B cell (primary cell): ENCODE measurements around the gene RAC3.

Experiments
- EZH2 ChIP-seq: IDR thresholded peaks from 2 replicates; pipeline ENCODE4 v1.6.1; 2012; ENCODE audit warnings: borderline replicate concordance, low read depth, mild to moderate bottlenecking, moderate library complexity, low read length; ENCODE audit not compliant: insufficient read depth, poor library complexity, severe bottlenecking
- TF ChIP-seq, protein P1 (sequence below): fragments of 200-600 bp; IDR thresholded peaks from one replicate; pipeline ENCODE4 v1.8.0; 2022; ENCODE audit warnings: antibody characterized with exemption, mild to moderate bottlenecking

DNA sequence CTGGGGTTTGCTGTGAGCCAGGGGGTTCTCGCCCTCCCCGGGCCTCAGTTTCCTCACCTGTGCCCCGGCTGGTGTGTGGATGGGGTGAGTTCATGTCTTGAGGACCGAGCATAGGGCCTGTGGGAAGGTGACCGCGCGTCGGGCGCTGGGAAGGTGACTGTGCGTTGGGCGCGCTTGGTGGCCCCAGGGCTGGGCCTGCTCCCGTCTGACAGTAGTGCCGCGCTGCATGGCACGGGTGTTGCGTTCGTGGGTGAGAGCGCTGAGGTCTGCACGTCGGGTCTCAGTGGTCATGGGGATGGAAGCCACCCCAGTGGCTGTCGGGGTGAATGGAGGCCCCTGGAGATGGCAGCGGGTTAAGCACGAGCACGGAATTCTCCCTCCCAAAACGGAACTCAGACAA is 44.9 kb upstream of the RAC3 start:
- TF ChIP-seq, protein P1, sequence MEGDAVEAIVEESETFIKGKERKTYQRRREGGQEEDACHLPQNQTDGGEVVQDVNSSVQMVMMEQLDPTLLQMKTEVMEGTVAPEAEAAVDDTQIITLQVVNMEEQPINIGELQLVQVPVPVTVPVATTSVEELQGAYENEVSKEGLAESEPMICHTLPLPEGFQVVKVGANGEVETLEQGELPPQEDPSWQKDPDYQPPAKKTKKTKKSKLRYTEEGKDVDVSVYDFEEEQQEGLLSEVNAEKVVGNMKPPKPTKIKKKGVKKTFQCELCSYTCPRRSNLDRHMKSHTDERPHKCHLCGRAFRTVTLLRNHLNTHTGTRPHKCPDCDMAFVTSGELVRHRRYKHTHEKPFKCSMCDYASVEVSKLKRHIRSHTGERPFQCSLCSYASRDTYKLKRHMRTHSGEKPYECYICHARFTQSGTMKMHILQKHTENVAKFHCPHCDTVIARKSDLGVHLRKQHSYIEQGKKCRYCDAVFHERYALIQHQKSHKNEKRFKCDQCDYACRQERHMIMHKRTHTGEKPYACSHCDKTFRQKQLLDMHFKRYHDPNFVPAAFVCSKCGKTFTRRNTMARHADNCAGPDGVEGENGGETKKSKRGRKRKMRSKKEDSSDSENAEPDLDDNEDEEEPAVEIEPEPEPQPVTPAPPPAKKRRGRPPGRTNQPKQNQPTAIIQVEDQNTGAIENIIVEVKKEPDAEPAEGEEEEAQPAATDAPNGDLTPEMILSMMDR, result no peak
- no peak for TF ChIP-seq EZH2
